Measurements from ENCODE around the gene DYNLT4. TPM values are rescaled to one million over a fixed set of nuclear protein-coding genes. Genes with fewer than 3 reads are reported as not detected.
"Not testable (repeated sequence)": the region's sequence is repeated elsewhere in the genome, so short reads cannot be mapped to it uniquely, and the experiment has no call there.

Gene DYNLT4, protein sequence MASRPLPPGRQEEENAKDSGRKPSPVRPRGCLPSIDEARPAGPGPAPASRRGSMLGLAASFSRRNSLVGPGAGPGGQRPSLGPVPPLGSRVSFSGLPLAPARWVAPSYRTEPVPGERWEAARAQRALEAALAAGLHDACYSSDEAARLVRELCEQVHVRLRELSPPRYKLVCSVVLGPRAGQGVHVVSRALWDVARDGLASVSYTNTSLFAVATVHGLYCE
- total RNA-seq, result 0.28 TPM in 1 of 2 replicates, not detected in the other

DNA sequence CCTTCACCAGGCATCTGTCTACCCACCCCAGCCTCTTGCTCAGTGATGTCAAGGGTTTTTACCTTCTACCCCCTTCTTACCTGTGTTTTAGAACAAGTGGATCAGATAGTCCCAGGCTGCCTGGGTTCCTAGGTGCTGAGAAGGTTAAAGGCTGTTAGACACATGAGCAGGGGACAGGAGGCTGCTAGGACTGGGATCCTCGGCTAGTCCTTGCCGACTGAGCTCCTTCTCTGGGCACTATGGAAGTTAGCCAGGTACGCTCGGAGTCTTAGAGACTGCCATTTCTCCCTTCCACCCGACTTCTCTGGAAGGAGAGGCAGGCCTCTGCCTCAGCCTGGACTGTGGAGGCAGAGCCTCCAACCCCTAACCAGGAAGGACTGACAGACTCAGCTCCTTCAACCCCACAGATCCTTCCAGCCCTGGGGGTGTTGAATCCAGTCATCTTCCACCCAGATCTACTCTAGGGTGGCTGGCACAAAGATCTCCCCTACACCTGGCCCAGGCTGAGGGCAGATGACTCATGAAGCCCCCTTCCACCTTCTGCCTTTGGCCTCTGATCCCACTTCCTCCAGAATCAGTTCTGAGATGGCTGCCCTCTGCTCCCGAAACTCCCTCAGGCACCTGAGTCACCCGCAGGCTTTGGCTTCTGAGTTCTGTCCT is at the start of gene DYNLT4:
Gene DYNLT4, minus strand, starts transcription at position 648 of the 660 bp plus-strand sequence. CDS start 683 bp downstream, outside the sequence.
- Mint-ChIP-seq H3K27me3 (peaks cover 2% of the 10 kb centered on the region), H3K9me3 (no peaks in the 10 kb centered on the region), H3K36me3 (ENCODE audit: low read depth) (peaks cover 79% of the 10 kb centered on the region), H3K4me1 (peaks cover 82% of the 10 kb centered on the region), H3K27ac (peak within 1 kb of the TSS; percentile 99), H3K4me3 (peak within 1 kb of the TSS; percentile 81)
- intact Hi-C loops (cut with micrococcal nuclease), result loop anchor here (1.0 to 10.0 kb wide), 4 partner anchors 12 to 995 kb away; partner anchors contain the start of genes MAST2, NASP and TESK2
- DNase-seq, result no peak

DNA sequence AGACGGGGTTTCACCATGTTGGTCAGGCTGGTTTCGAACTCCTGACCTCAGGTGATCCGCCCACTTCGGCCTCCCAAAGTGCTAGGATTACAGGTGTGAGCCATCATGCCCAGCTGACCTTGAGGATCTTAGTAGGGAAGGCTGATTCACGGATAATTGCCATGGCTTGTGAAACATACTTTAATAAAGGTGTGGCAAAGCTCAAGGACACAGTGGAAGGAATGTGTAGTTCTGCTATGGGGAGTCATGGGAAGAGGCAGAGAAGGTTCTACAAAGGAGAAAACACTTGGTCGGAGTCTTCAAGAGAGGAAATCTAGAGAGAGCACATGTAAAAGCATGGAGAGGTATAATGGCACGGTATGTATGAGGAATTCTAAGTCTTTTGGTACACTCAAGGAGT is 48.6 kb upstream of the DYNLT4 start:
- H3K27ac Mint-ChIP-seq, result no peak overlapping the region
- H3K4me1 Mint-ChIP-seq, result no peaks in the 10 kb centered on the region
- H3K36me3 Mint-ChIP-seq (ENCODE audit: low read depth), result peaks cover 31% of the 10 kb centered on the region
- H3K27me3 Mint-ChIP-seq, result no peaks in the 10 kb centered on the region
- H3K9me3 Mint-ChIP-seq, result no peaks in the 10 kb centered on the region
- intact Hi-C loops (cut with micrococcal nuclease), result no loop called here
- H3K4me3 Mint-ChIP-seq, result no peak overlapping the region
- no peak for DNase-seq

DNA sequence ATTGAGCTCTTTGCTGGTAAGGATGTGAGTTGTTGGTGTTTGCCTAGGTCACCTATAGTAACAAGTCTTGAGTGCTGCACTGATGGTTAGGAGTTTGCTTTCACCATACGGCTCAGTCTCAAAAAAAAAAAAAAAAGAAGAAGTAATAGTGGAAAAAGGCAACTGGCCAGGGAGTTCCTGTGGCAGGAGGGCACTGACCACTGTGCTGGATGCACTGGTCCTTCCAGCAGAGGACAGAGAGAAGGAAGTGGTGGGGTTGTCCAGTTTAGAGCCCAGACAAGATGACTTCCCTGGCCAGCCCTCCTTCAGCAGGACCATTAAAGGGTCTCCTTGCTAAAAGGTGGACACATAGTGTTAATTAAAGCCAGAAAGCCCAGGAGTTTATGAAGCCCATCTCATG is 47.8 kb upstream of the DYNLT4 start:
- peaks cover 2% of the 10 kb centered on the region for H3K4me1 Mint-ChIP-seq
- intact Hi-C loops (cut with micrococcal nuclease), result no loop called here
- peaks cover 35% of the 10 kb centered on the region for H3K36me3 Mint-ChIP-seq (ENCODE audit: low read depth)
- H3K27ac Mint-ChIP-seq, result no peak overlapping the region
- no peak overlapping the region for H3K4me3 Mint-ChIP-seq
- DNase-seq, result no peak
- H3K9me3 Mint-ChIP-seq, result no peaks in the 10 kb centered on the region
- no peaks in the 10 kb centered on the region for H3K27me3 Mint-ChIP-seq

DNA sequence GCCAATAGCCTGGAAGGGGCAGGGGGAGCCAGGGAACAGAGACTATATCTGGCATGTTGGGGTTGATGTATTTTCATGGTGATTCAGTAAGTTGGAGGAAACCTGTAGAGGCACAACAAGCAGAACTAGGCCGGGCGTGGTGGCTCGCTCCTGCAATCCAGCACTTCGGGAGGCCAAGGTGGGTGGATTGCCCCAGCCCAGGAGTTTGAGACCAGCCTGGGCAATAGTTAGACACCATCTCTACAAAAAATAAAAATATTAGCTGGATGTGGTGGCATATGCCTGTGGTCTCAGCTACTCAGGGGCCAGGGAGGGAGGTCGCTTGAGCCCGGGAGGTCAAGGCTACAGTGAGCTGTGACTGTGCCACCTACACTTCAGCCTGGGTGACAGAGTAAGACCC is 46.0 kb upstream of the DYNLT4 start:
- peaks cover 5% of the 10 kb centered on the region for H3K4me1 Mint-ChIP-seq
- intact Hi-C loops (cut with micrococcal nuclease), result no loop called here

DNA sequence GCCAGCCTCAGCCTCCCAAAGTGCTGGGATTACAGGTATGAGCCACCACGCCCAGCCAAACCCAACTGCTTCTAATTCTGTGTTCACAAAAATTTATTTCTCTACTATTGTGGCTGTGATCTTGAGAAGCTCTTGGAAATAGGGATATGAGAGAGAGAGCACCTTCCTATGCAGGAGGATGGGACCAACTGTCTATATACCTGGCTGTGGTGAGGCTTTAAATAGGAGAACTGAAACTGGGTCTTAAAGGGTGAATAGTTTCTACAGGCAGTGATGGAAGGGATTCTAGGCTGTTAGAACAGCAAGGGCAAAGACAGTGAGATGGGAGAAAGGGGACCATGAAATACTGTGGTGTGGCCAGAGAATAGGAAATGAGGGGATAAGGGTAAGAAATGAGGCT is 44.2 kb upstream of the DYNLT4 start:
- Mint-ChIP-seq H3K4me1 (peaks cover 5% of the 10 kb centered on the region), H3K27ac (no peak overlapping the region), H3K36me3 (ENCODE audit: low read depth) (peaks cover 35% of the 10 kb centered on the region), H3K9me3 (no peaks in the 10 kb centered on the region), H3K27me3 (no peaks in the 10 kb centered on the region), H3K4me3 (no peak overlapping the region)
- intact Hi-C loops (cut with micrococcal nuclease), result no loop called here
- no peak for DNase-seq

More for the DNA sequence above, 46.0 kb upstream of the DYNLT4 start:
- H3K36me3 Mint-ChIP-seq (ENCODE audit: low read depth), result peaks cover 40% of the 10 kb centered on the region
- DNase-seq, result no peak
- H3K9me3 Mint-ChIP-seq, result no peaks in the 10 kb centered on the region
- no peak overlapping the region for H3K27ac Mint-ChIP-seq
- no peak overlapping the region for H3K4me3 Mint-ChIP-seq
- no peaks in the 10 kb centered on the region for H3K27me3 Mint-ChIP-seq

DNA sequence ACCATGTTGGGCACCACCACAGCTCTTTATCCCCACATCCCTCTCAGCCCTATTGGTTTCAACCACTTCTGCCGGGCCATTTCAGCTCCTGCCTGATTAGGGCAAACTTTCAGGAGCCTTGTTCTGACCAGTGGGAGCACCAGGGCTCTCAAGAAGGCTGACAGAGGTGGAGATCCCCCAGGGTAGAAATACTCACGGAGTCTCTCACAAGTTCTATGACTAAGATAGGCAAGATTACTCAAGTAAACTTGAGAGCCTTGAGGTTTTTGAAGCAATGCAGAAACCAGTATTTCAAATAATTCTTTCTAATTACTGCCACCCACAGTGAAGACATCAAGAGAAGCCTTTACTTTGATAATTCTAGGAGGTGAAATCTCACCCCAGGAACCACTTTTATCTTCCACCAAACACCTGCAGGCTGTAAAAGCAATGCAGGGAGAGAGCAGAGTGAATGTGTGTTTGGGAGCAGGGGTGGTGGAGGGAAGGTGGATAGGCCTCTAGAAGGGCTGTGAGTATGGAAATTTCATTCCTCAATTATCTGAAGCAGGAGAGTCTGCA is 42.5 kb upstream of the DYNLT4 start:
- Mint-ChIP-seq H3K9me3 (no peaks in the 10 kb centered on the region), H3K27me3 (peaks cover 2% of the 10 kb centered on the region), H3K4me1 (peaks cover 5% of the 10 kb centered on the region), H3K4me3 (no peak overlapping the region), H3K36me3 (ENCODE audit: low read depth) (peaks cover 33% of the 10 kb centered on the region), H3K27ac (no peak overlapping the region)
- intact Hi-C loops (cut with micrococcal nuclease), result no loop called here
- DNase-seq, result no peak

DNA sequence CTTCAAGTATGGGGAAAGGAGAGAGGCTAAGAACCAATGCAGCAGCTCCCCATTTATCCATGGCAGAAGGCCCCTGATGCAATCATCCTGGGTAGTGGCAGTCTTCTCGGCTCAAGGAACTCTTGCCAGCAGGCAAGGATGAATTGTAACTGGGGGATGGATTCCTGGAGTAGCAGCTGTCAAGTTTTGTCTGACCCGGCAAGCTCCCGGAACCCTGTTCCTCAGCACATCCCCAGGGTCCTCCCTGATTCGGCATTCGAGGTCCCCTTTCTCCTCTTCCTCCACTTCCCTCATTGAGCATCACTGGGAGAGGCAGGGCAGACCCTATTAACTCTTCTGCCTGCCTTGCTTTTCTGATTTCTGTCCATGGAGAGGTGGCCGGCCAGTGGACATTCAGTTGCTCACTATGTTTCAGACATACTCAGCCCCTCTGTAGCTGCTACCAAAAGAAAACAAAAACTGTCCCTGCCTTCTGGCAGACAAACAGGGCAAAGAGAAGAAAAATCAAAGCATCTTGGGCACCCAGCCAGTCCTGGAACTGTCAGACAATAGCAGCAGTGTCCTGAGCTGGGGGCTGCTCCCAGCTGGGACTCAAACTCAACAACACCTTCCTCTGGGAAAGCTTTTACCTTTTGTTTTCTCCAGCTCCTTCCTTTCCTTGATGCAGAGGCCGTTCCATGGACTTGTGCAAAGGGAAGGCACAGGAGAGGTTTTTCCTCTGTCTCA is 41.5 kb upstream of the DYNLT4 start:
- Mint-ChIP-seq H3K9me3 (no peaks in the 10 kb centered on the region), H3K36me3 (ENCODE audit: low read depth) (peaks cover 29% of the 10 kb centered on the region), H3K4me3 (no peak overlapping the region), H3K27me3 (peaks cover 10% of the 10 kb centered on the region), H3K4me1 (peaks cover 5% of the 10 kb centered on the region), H3K27ac (no peak overlapping the region)
- intact Hi-C loops (cut with micrococcal nuclease), result no loop called here
- no peak for DNase-seq

DNA sequence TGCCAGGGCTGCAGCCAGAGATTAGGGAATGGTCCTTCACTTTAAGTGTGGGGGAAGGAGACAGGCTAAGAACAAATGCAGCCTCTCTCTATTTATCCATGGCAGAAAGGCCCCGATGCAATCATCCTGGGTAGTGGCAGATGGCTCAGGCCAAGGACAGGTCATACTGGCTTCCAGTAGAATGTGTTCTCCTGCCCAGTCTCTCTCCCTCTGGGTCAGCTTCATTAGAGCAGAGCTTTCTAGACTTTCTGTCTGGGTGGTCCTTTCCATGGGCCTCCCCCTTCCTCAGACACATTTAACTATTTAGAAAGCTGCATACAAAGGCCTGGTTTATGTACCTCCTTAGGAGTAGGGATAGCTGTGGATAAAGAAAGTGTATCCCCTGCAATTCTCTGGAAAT is 40.7 kb upstream of the DYNLT4 start:
- intact Hi-C loops (cut with micrococcal nuclease), result no loop called here
- Mint-ChIP-seq H3K27me3 (peaks cover 10% of the 10 kb centered on the region), H3K9me3 (no peaks in the 10 kb centered on the region)

DNA sequence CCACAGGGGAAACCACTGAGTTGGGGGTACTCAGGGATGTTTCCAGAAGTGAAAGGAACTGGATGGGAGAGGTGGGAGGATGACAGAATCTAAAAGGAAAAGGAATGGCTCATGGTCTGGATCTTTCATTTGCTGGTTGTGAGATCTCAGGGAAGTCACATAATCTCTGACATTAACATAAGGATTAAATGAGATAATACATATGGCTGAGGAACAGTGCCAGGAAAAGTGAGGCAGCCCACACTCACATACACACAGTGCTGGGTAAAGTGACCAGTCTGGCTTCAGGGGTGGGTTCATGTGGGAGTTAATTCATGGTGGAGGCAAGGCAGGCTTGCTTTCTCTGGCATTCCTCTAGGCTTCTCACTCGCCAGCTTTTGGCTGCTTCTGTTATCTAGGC is 39.8 kb upstream of the DYNLT4 start:
- Mint-ChIP-seq H3K9me3 (no peaks in the 10 kb centered on the region), H3K4me1 (peaks cover 5% of the 10 kb centered on the region), H3K4me3 (no peak overlapping the region), H3K36me3 (ENCODE audit: low read depth) (peaks cover 24% of the 10 kb centered on the region), H3K27ac (no peak overlapping the region), H3K27me3 (peaks cover 16% of the 10 kb centered on the region)
- intact Hi-C loops (cut with micrococcal nuclease), result no loop called here
- DNase-seq, result no peak

More for the DNA sequence above, 40.7 kb upstream of the DYNLT4 start:
- Mint-ChIP-seq H3K27ac (no peak overlapping the region), H3K4me1 (peaks cover 5% of the 10 kb centered on the region), H3K4me3 (no peak overlapping the region), H3K36me3 (ENCODE audit: low read depth) (peaks cover 25% of the 10 kb centered on the region)
- no peak for DNase-seq

DNA sequence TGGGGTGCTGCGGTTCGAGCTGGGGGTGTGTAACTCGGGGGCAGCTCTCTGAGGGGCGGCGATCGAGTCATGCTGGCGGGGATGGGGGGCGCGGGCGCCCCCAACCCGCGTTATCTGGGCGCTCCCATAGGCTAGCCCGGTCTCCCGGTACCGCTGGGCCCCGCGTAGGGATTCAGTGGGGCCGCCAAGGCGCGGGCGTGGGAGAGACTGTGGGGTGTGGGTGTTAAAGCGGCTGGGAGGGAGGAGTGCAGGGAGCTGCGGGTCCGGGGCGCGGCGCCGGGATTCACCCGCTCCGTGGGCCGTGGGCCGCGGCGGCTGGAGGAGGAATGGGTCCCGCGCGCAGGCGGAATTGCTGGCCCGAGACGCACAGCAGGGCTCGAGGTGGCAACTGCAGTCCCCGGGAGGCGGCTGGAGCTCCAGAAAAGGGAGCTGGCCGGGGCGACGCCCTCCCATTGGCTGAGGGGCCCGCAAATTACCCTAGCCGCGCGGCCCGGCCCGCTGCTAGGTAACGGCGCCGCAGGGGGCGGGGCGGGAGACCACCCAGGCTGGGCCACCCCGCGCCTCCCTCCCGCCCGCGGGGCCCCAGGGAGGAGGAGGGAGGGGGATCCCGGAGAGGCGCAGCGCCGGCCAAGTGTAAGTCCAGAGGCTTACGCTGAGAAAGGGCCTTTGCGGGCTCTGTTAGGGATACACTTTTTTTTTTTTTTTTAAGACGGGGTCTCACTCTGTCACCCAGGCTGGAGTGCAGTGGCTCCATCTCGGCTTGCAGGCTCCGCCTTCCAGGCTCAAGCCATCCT is 35.9 kb upstream of the DYNLT4 start, which contains the start of gene PTCH2:
Gene PTCH2, minus strand, starts transcription at position 392 of the 794 bp plus-strand sequence. Its CDS starts 321 bp downstream, at position 71.
- no peaks in the 10 kb centered on the region for H3K4me1 Mint-ChIP-seq
- no peak within 1 kb of the TSS for H3K27ac Mint-ChIP-seq
- H3K4me3 Mint-ChIP-seq, result peak within 1 kb of the TSS; percentile 37
- no peaks in the 10 kb centered on the region for H3K9me3 Mint-ChIP-seq
- peaks cover 11% of the 10 kb centered on the region for H3K36me3 Mint-ChIP-seq (ENCODE audit: low read depth)
- H3K27me3 Mint-ChIP-seq, result peaks cover 20% of the 10 kb centered on the region
- intact Hi-C loops (cut with micrococcal nuclease), result no loop called here
- peak; percentile 63 for DNase-seq

DNA sequence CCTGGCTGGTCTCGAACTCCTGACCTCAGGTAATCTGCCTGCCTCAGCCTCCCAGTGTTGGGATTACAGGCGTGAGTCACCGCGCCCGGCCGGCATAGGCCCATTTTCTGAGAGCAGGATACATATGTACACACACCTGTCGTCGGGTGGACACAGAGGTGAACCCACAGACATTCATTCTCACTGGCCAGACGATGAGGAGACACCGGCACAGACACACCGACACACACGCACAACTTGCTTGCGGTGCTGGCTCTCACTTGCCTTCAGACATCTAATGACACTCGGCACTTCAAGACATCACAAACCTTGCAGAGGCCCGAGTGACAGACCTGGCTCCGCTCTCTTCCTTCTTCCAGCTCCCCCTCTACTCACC is 35.3 kb upstream of the DYNLT4 start:
- no peak overlapping the region for H3K4me3 Mint-ChIP-seq
- H3K4me1 Mint-ChIP-seq, result no peaks in the 10 kb centered on the region
- DNase-seq, result no peak
- intact Hi-C loops (cut with micrococcal nuclease), result no loop called here
- H3K36me3 Mint-ChIP-seq (ENCODE audit: low read depth), result peaks cover 11% of the 10 kb centered on the region
- peaks cover 20% of the 10 kb centered on the region for H3K27me3 Mint-ChIP-seq
- H3K9me3 Mint-ChIP-seq, result no peaks in the 10 kb centered on the region
- no peak overlapping the region for H3K27ac Mint-ChIP-seq

DNA sequence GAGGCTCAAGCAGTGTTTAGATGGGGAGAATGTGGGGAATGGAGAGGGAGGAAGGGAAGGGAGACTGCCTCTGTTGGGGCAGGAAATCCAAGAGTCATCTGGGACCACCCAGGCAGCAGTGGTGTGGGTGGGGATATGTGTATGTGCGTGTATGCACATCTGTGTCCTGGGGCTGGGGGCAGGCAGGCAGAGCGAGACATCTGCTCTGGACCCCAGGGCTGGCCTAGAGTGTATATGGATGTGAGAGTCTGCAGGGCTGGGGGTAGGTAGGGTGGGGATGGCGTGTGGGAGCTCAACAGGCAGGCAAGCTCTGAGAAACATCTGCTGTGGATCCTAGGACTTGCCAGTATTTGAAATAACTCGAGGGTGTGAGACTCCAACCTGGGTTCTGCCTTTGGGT is 32.4 kb upstream of the DYNLT4 start:
- Mint-ChIP-seq H3K27me3 (peaks cover 17% of the 10 kb centered on the region), H3K36me3 (ENCODE audit: low read depth) (peaks cover 2% of the 10 kb centered on the region), H3K9me3 (no peaks in the 10 kb centered on the region), H3K4me1 (peaks cover 10% of the 10 kb centered on the region), H3K27ac (no peak overlapping the region), H3K4me3 (no peak overlapping the region)
- no peak for DNase-seq
- intact Hi-C loops (cut with micrococcal nuclease), result loop anchor here (10.0 kb wide), 1 partner anchor 655 kb away; the partner anchor contains the start of gene TESK2

DNA sequence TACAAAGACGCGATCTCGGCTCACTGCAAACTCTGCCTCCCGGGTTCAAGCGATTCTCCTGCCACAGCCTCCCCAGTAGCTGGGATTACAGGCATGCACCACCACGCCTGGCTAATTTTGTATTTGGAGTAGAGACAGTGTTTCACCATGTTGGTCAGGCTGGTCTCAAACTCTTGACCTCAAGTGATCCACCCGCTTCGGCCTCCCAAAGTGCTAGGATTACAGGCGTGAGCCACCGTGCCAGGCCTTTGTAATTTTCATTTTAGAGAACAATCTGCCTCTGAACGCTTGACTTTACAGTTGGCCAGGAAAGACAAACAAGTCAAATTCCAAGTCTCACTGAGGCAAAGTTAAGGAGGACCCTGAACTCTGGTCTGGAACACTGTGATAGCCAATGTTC is 31.1 kb upstream of the DYNLT4 start:
- H3K27ac Mint-ChIP-seq; DNase-seq; H3K9me3 Mint-ChIP-seq; H3K36me3 Mint-ChIP-seq (ENCODE audit: low read depth); H3K27me3 Mint-ChIP-seq; H3K4me3 Mint-ChIP-seq: not testable (repeated sequence)
- peaks cover 12% of the 10 kb centered on the region for H3K4me1 Mint-ChIP-seq
- intact Hi-C loops (cut with micrococcal nuclease), result loop anchor here (10.0 kb wide), 1 partner anchor 657 kb away; the partner anchor contains the start of gene TESK2
